Measurements from ENCODE around the gene CCDC137. TPM values are rescaled to one million over a fixed set of nuclear protein-coding genes. Genes with fewer than 3 reads are reported as not detected.

Gene CCDC137
- total RNA-seq, 2 donors from 2014 or later = 35.8 to 44.2 TPM

DNA sequence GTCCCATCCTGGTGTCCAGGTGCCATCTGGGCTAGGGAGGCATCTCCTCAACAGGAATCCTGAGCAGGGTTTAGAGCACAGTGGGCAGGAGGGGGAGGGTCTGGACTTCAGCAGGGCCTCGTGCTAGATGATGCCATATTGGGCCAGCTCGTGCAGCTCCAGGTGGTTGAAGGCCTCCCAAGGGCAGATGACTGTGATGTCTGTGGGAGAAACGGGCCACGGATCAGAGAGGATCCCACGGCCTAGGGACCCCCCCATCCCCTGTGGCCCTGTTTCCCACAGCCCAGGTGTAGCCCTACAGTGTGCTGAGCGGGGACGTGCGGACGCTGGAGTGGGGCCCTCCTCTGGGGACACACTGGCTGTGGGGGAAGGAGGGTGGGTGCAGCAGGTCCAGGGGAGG is 15.6 kb upstream of the CCDC137 start:
- peaks cover 11% of the 10 kb centered on the region for H3K4me1 Mint-ChIP-seq
- peaks cover 26% of the 10 kb centered on the region for H3K27me3 Mint-ChIP-seq (ENCODE audit: insufficient read depth)
- peaks cover 11% of the 10 kb centered on the region for H3K9me3 Mint-ChIP-seq
- H3K4me3 Mint-ChIP-seq = no peak overlapping the region
- DNase-seq = no peak
- no peak overlapping the region for H3K4me3 ChIP-seq (ENCODE audit: low read length)
- H3K9ac ChIP-seq (ENCODE audit: extremely low read depth, low read length, poor library complexity, severe bottlenecking) = no peak overlapping the region
- H3K9me3 ChIP-seq (ENCODE audit: control insufficient read depth, low read length) = peaks cover 6% of the 10 kb centered on the region
- H3K36me3 ChIP-seq (ENCODE audit: control insufficient read depth, insufficient read depth, low read length) = no peaks in the 10 kb centered on the region
- TF ChIP-seq, protein P1, sequence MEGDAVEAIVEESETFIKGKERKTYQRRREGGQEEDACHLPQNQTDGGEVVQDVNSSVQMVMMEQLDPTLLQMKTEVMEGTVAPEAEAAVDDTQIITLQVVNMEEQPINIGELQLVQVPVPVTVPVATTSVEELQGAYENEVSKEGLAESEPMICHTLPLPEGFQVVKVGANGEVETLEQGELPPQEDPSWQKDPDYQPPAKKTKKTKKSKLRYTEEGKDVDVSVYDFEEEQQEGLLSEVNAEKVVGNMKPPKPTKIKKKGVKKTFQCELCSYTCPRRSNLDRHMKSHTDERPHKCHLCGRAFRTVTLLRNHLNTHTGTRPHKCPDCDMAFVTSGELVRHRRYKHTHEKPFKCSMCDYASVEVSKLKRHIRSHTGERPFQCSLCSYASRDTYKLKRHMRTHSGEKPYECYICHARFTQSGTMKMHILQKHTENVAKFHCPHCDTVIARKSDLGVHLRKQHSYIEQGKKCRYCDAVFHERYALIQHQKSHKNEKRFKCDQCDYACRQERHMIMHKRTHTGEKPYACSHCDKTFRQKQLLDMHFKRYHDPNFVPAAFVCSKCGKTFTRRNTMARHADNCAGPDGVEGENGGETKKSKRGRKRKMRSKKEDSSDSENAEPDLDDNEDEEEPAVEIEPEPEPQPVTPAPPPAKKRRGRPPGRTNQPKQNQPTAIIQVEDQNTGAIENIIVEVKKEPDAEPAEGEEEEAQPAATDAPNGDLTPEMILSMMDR (conservative IDR thresholded peaks at IDR 0.05) = no peak
- no peaks in the 10 kb centered on the region for H3K36me3 Mint-ChIP-seq (ENCODE audit: low read depth)
- WGBS, 2 experiments (ENCODE audit: insufficient coverage in 1 of 2, insufficient read length in 1 of 2) = 96% methylated on average over 9 of the region's 9 CpGs; no CpG with 5 or more reads in 1 of the 2 experiments
- H3K4me1 ChIP-seq (ENCODE audit: control insufficient read depth, insufficient read depth, low read length) = peaks cover 8% of the 10 kb centered on the region
- no peak overlapping the region for H3K27ac ChIP-seq (ENCODE audit: low read depth, low read length)
- no peak overlapping the region for H3K27ac Mint-ChIP-seq
- peaks cover 27% of the 10 kb centered on the region for H3K27me3 ChIP-seq (ENCODE audit: control insufficient read depth, insufficient read depth, low read length, poor library complexity, severe bottlenecking)

- TF ChIP-seq, protein P1 (conservative IDR thresholded peaks at IDR 0.05) = no peak
- no peaks in the 10 kb centered on the region for H3K36me3 ChIP-seq (ENCODE audit: control insufficient read depth, insufficient read depth, low read length)
- H3K27me3 ChIP-seq (ENCODE audit: control insufficient read depth, insufficient read depth, low read length, poor library complexity, severe bottlenecking) = peaks cover 26% of the 10 kb centered on the region
- no peaks in the 10 kb centered on the region for H3K36me3 Mint-ChIP-seq (ENCODE audit: low read depth)
- DNase-seq = peak; percentile 57
- H3K4me1 Mint-ChIP-seq = peaks cover 11% of the 10 kb centered on the region
- H3K27ac ChIP-seq (ENCODE audit: low read depth, low read length) = no peak overlapping the region
- H3K9me3 ChIP-seq (ENCODE audit: control insufficient read depth, low read length) = peaks cover 6% of the 10 kb centered on the region
- H3K4me3 ChIP-seq (ENCODE audit: low read length) = no peak overlapping the region
- WGBS, 2 experiments (ENCODE audit: insufficient coverage in 1 of 2, insufficient read length in 1 of 2) = 93 to 98% methylated on average over 5 to 10 of the region's 10 CpGs
- peaks cover 13% of the 10 kb centered on the region for H3K4me1 ChIP-seq (ENCODE audit: control insufficient read depth, insufficient read depth, low read length)
- H3K27me3 Mint-ChIP-seq (ENCODE audit: insufficient read depth) = peaks cover 25% of the 10 kb centered on the region
- no peak overlapping the region for H3K27ac Mint-ChIP-seq
- H3K4me3 Mint-ChIP-seq = no peak overlapping the region
- H3K9me3 Mint-ChIP-seq = peaks cover 11% of the 10 kb centered on the region
- H3K9ac ChIP-seq (ENCODE audit: extremely low read depth, low read length, poor library complexity, severe bottlenecking) = no peak overlapping the region
Measured at GRCh38 chr17:81651692-81652091, 14.8 kb upstream of the CCDC137 start.

- WGBS, 2 experiments (ENCODE audit: insufficient coverage in 1 of 2, insufficient read length in 1 of 2) = 52 to 59% methylated on average over 16 to 27 of the region's 27 CpGs
- H3K4me3 ChIP-seq (ENCODE audit: low read length) = no peak overlapping the region
- H3K27ac ChIP-seq (ENCODE audit: low read depth, low read length) = no peak overlapping the region
- peaks cover 12% of the 10 kb centered on the region for H3K27me3 ChIP-seq (ENCODE audit: control insufficient read depth, insufficient read depth, low read length, poor library complexity, severe bottlenecking)
- Mint-ChIP-seq H3K4me3 (peak overlapping the region; percentile 38), H3K36me3 (ENCODE audit: low read depth) (no peaks in the 10 kb centered on the region), H3K9me3 (peaks cover 11% of the 10 kb centered on the region), H3K4me1 (peaks cover 7% of the 10 kb centered on the region), H3K27ac (peak overlapping the region; percentile 74), H3K27me3 (ENCODE audit: insufficient read depth) (peaks cover 13% of the 10 kb centered on the region)
- TF ChIP-seq, protein P1 (conservative IDR thresholded peaks at IDR 0.05) = no peak
- H3K9me3 ChIP-seq (ENCODE audit: control insufficient read depth, low read length) = peaks cover 6% of the 10 kb centered on the region
- peak; percentile 89 for DNase-seq
- H3K36me3 ChIP-seq (ENCODE audit: control insufficient read depth, insufficient read depth, low read length) = no peaks in the 10 kb centered on the region
- peaks cover 13% of the 10 kb centered on the region for H3K4me1 ChIP-seq (ENCODE audit: control insufficient read depth, insufficient read depth, low read length)
- no peak overlapping the region for H3K9ac ChIP-seq (ENCODE audit: extremely low read depth, low read length, poor library complexity, severe bottlenecking)
Measured at GRCh38 chr17:81652906-81653771, 13.4 kb upstream of the CCDC137 start.

All from endodermal cell (in vitro differentiated cells).